Measurements from ENCODE around the gene ARHGAP9.

The ARHGAP9 gene

GRCh38 chr12:57471661-57472060 lies 8.0 kb downstream of the ARHGAP9 start:
- DNase-seq: no peak

GRCh38 chr12:57470970-57471656 lies 8.6 kb downstream of the ARHGAP9 start:
- no peak for DNase-seq

- no peak for DNase-seq
Observed at GRCh38 chr12:57470286-57470969, 9.2 kb downstream of the ARHGAP9 start.

- DNase-seq: no peak
Observed at GRCh38 chr12:57469296-57470164, 10.1 kb downstream of the ARHGAP9 start.

GRCh38 chr12:57467915-57468314 lies 11.8 kb downstream of the ARHGAP9 start:
- DNase-seq: no peak

GRCh38 chr12:57467212-57467874 lies 12.3 kb downstream of the ARHGAP9 start:
- DNase-seq: no peak

- no peak for DNase-seq
Observed at GRCh38 chr12:57465747-57466505, 13.7 kb downstream of the ARHGAP9 start.

- DNase-seq: no peak
Observed at GRCh38 chr12:57465030-57465746, 14.5 kb downstream of the ARHGAP9 start.

GRCh38 chr12:57464569-57464968 lies 15.1 kb downstream of the ARHGAP9 start:
- no peak for DNase-seq

GRCh38 chr12:57462912-57463253 lies 16.8 kb downstream of the ARHGAP9 start:
- no peak for DNase-seq

GRCh38 chr12:57462251-57462911 lies 17.3 kb downstream of the ARHGAP9 start:
- DNase-seq: peak; percentile 94

- peak; percentile 35 for DNase-seq
Observed at GRCh38 chr12:57461917-57462250, 17.8 kb downstream of the ARHGAP9 start.

GRCh38 chr12:57461276-57461916 lies 18.3 kb downstream of the ARHGAP9 start:
- DNase-seq: peak; percentile 52

GRCh38 chr12:57460841-57461275 lies 18.8 kb downstream of the ARHGAP9 start:
- DNase-seq: no peak

- DNase-seq: peak; percentile 40
Observed at GRCh38 chr12:57460468-57460784, 19.2 kb downstream of the ARHGAP9 start.

GRCh38 chr12:57459750-57460467 lies 19.8 kb downstream of the ARHGAP9 start, which contains the start of gene GLI1:
GLI1 (plus strand) TSS chr12:57459785; CDS start chr12:57463692, 3,907 bp downstream.
- no peak for DNase-seq

GRCh38 chr12:57459055-57459749 lies 20.5 kb downstream of the ARHGAP9 start:
- peak; percentile 98 for DNase-seq

GRCh38 chr12:57458665-57459054 lies 21.0 kb downstream of the ARHGAP9 start:
- no peak for DNase-seq

- no peak for DNase-seq
Observed at GRCh38 chr12:57456737-57457490, 22.8 kb downstream of the ARHGAP9 start.
